ENCODE data around the gene PDZK1IP1.

- no peak for TF ChIP-seq SIN3A (IDR thresholded peaks at IDR 0.05; ENCODE audit: borderline replicate concordance, insufficient read depth, low read length)
- TF ChIP-seq POLR2AphosphoS5 (IDR thresholded peaks at IDR 0.05; ENCODE audit: low read depth, low read length), result no peak
- no peak for TF ChIP-seq REST (IDR thresholded peaks at IDR 0.05; ENCODE audit: insufficient read depth in 1 of 2, low read depth in 2 of 2, low read length in 2 of 2)
Measured at GRCh38 chr1:47223921-47224675, 34.3 kb upstream of the PDZK1IP1 start.

Data from PFSK-1 (cell line).